ENCODE data around the gene IGSF22. TPM values are rescaled to one million over a fixed set of nuclear protein-coding genes. Genes with fewer than 3 reads are reported as not detected.
A peak's percentile ranks its signal among the peaks of the same experiment; 100 is the strongest.

IGSF22 gene
- total RNA-seq, 2 donors from 2014 or later: 1.4 TPM; not detected in 1

DNA sequence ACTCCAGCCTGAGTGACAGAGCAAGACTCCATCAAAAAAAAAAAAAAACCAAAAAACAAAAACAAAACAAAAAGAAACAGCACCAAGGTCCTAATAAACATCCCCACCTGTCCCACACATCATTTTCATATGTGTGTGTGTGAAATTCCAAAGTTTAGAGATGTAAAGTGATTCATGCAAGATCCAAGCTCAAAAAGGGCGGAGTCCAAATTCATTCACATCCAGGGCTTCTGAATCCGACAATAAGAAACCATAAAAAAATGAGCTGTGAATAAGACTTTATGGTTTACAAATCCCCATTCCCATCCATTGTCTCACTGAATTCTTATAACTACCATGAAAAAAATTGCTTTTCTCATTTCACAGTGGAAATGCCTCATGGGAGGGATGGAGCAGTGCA is 30.9 kb upstream of the IGSF22 start:
- no peak for ATAC-seq (replicated peaks)
- no peaks in the 10 kb centered on the region for H3K9me3 Mint-ChIP-seq
- no peaks in the 10 kb centered on the region for H3K4me1 Mint-ChIP-seq
- no peaks in the 10 kb centered on the region for H3K27me3 Mint-ChIP-seq
- H3K36me3 Mint-ChIP-seq (ENCODE audit: low read depth): no peaks in the 10 kb centered on the region
- no peak overlapping the region for H3K27ac Mint-ChIP-seq
- H3K4me3 Mint-ChIP-seq: no peak overlapping the region

- H3K4me3 Mint-ChIP-seq: no peak overlapping the region
- no peaks in the 10 kb centered on the region for H3K9me3 Mint-ChIP-seq
- H3K36me3 Mint-ChIP-seq (ENCODE audit: low read depth): no peaks in the 10 kb centered on the region
- no peak overlapping the region for H3K27ac Mint-ChIP-seq
- ATAC-seq (replicated peaks): peak; percentile 84
- no peaks in the 10 kb centered on the region for H3K27me3 Mint-ChIP-seq
- no peaks in the 10 kb centered on the region for H3K4me1 Mint-ChIP-seq
Observed at GRCh38 chr11:18754308-18754707, 28.3 kb upstream of the IGSF22 start.

GRCh38 chr11:18752502-18752901 is 26.5 kb upstream of the IGSF22 start:
- Mint-ChIP-seq H3K4me1 (no peaks in the 10 kb centered on the region), H3K4me3 (no peak overlapping the region)

DNA sequence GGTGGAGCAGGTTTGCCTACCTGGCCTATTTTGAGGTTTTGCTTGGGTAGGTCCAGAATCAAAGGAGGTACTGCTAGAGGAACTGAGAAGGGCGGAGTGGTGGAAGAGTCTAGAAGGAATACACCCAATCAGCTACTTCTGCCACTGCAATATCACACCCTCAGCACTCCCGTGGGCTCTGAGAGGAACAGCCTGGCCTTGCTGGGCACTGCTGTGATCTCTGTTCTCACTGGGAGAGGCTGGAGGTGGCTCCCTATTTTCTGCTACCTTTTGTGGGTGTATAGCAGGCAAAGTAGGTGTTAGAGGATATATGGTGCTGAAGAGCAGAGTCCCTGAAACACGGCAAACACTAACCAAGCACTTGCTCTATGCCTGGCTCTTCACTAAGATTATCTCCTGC is 25.0 kb upstream of the IGSF22 start:
- no peak for ATAC-seq (replicated peaks)
- Mint-ChIP-seq H3K27me3 (no peaks in the 10 kb centered on the region), H3K36me3 (ENCODE audit: low read depth) (no peaks in the 10 kb centered on the region), H3K27ac (no peak overlapping the region), H3K9me3 (no peaks in the 10 kb centered on the region), H3K4me3 (no peak overlapping the region), H3K4me1 (no peaks in the 10 kb centered on the region)

More at GRCh38 chr11:18752502-18752901, 26.5 kb upstream of the IGSF22 start:
- H3K9me3 Mint-ChIP-seq: no peaks in the 10 kb centered on the region
- H3K27ac Mint-ChIP-seq: no peak overlapping the region
- H3K36me3 Mint-ChIP-seq (ENCODE audit: low read depth): no peaks in the 10 kb centered on the region
- ATAC-seq (replicated peaks): no peak
- H3K27me3 Mint-ChIP-seq: no peaks in the 10 kb centered on the region

DNA sequence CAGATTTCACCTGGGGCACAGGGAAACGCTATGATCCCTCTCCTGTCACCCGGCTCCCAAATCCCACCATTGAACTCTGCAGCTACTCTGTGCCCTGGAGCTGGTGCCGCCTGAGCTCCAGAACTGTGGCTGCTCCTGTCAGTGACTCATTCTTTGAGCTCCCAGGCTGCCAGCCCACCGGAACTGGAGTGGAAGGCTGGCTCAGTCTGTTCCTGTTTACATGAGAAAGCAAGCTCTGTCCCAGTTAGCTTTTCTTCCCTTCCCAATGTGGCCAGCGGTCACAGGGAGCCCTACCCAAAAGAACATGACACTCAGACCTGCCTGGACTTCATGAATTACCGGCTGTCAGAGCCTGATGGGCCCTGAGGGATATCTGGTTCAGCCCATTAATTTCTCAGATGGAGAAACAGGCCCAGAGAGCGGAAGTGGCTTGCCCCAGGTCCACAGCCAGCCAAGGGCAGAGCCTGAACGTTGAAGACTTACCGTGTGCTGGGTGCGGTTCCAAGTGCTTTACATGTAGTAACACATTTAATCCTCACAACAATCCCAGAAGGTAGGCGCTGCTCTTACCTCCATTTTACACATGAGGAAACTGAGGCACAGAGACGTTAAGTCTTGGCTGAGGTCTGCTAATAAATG is 23.8 kb upstream of the IGSF22 start:
- H3K4me3 Mint-ChIP-seq: no peak overlapping the region
- H3K27me3 Mint-ChIP-seq: no peaks in the 10 kb centered on the region
- no peak for ATAC-seq (replicated peaks)
- H3K27ac Mint-ChIP-seq: no peak overlapping the region
- H3K9me3 Mint-ChIP-seq: no peaks in the 10 kb centered on the region
- no peaks in the 10 kb centered on the region for H3K36me3 Mint-ChIP-seq (ENCODE audit: low read depth)
- no peaks in the 10 kb centered on the region for H3K4me1 Mint-ChIP-seq

GRCh38 chr11:18748766-18749365 is 22.9 kb upstream of the IGSF22 start:
- Mint-ChIP-seq H3K27ac (no peak overlapping the region), H3K9me3 (no peaks in the 10 kb centered on the region), H3K36me3 (ENCODE audit: low read depth) (no peaks in the 10 kb centered on the region), H3K4me1 (no peaks in the 10 kb centered on the region), H3K27me3 (no peaks in the 10 kb centered on the region), H3K4me3 (no peak overlapping the region)
- ATAC-seq (replicated peaks): no peak

DNA sequence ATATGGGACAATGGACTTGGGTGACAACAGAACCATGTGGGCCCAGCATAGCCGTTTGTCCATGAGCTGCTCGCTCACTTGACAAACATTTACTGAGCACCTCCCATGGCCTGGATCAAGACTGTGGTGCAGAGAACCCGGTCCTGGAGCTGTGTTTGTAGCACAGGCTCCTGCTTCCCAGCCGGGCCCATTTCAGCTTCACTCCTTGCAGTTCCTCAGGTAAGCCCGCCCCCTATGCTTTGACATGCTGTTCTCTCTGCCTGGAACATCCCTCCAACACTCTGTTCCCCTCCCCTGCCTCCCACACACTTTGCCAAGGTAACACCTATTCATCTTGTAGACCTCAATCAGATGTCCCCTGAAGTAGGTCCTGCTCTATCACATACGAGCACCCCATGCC is 19.3 kb upstream of the IGSF22 start:
- Mint-ChIP-seq H3K36me3 (ENCODE audit: low read depth) (no peaks in the 10 kb centered on the region), H3K4me3 (no peak overlapping the region), H3K27me3 (no peaks in the 10 kb centered on the region), H3K4me1 (no peaks in the 10 kb centered on the region), H3K27ac (no peak overlapping the region), H3K9me3 (no peaks in the 10 kb centered on the region)
- no peak for ATAC-seq (replicated peaks)

DNA sequence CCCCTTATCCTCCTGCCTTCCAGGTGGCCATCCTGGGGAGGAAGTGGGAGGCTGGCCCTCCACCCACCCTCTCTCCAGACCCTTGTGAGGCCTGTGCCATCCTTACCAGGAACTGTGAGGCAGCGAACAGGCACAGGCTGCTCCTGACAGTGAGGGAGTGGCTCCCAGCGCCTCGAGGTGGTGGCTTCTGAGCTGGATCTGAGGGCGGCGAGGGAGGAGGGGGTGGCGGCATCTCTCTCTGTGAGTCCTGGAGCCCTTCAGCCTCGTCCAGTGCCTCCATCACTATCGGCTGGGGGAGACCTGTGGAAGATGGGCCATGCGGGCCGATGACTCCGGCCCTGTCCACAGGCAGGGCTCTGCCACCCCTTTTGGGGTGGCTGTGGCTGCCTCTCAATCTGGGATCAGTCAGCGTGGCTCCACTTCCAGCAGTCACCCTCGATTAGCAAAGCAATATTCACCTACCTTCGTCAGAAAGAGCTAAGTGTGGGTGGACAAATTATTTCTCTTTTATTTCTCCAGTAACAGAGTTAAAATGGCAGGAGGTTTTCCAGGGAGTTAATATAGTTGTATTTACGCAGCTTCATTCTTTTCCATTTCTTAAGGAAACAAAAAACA is 18.0 kb upstream of the IGSF22 start:
- Mint-ChIP-seq H3K9me3 (no peaks in the 10 kb centered on the region), H3K4me1 (no peaks in the 10 kb centered on the region), H3K4me3 (no peak overlapping the region), H3K27me3 (no peaks in the 10 kb centered on the region), H3K27ac (no peak overlapping the region), H3K36me3 (ENCODE audit: low read depth) (no peaks in the 10 kb centered on the region)
- ATAC-seq (replicated peaks): no peak

GRCh38 chr11:18743365-18743764 is 17.4 kb upstream of the IGSF22 start:
- ATAC-seq (replicated peaks): no peak
- H3K36me3 Mint-ChIP-seq (ENCODE audit: low read depth): no peaks in the 10 kb centered on the region
- H3K9me3 Mint-ChIP-seq: no peaks in the 10 kb centered on the region
- no peaks in the 10 kb centered on the region for H3K27me3 Mint-ChIP-seq
- H3K27ac Mint-ChIP-seq: no peak overlapping the region
- no peak overlapping the region for H3K4me3 Mint-ChIP-seq
- no peaks in the 10 kb centered on the region for H3K4me1 Mint-ChIP-seq

DNA sequence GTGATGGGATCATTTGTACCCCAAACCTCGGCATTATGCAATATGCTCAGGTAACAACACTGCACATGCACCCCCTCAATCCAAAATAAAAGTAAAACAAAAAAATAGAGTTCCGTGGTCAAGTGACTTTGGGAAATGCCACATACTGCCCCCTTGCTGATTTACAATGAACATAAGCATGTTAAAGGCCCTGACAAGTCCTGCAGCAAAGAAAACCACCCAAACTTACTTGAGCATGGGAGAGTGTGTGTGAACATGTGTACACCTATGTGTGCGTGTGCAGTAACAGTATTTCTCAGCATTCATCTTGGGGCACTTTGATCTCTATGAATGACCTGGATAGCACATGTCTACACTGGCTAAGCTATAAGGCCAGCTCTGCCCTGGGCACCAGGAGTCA is 15.8 kb upstream of the IGSF22 start:
- Mint-ChIP-seq H3K4me3 (no peak overlapping the region), H3K9me3 (no peaks in the 10 kb centered on the region), H3K27ac (no peak overlapping the region), H3K4me1 (no peaks in the 10 kb centered on the region), H3K27me3 (no peaks in the 10 kb centered on the region), H3K36me3 (ENCODE audit: low read depth) (no peaks in the 10 kb centered on the region)
- no peak for ATAC-seq (replicated peaks)

GRCh38 chr11:18739685-18740084 is 13.7 kb upstream of the IGSF22 start:
- Mint-ChIP-seq H3K36me3 (ENCODE audit: low read depth) (no peaks in the 10 kb centered on the region), H3K4me1 (no peaks in the 10 kb centered on the region), H3K4me3 (no peak overlapping the region), H3K9me3 (no peaks in the 10 kb centered on the region), H3K27me3 (no peaks in the 10 kb centered on the region), H3K27ac (no peak overlapping the region)
- no peak for ATAC-seq (replicated peaks)

DNA sequence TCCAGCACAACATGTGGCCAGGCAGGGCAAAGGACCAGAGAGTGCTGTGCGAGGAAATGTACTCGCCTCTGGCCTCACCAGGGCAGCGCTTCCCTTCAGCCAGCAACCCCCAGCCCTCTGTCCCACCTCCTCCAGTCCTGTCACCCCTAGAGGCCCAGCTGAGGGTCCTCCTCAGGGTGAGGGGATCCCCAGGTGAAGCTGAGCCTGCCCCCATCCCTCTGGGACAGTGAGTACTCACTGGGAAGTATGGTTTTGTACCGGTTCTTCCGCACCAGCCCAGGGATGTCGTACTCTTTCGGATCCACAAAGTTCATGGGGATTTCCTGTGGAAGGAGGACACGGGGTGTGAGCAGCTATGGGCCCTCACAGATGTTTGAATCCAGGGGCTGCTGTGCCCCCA is 11.7 kb upstream of the IGSF22 start:
- Mint-ChIP-seq H3K4me1 (no peaks in the 10 kb centered on the region), H3K4me3 (no peak overlapping the region), H3K9me3 (no peaks in the 10 kb centered on the region), H3K27ac (no peak overlapping the region), H3K27me3 (no peaks in the 10 kb centered on the region), H3K36me3 (ENCODE audit: low read depth) (no peaks in the 10 kb centered on the region)
- peak; percentile 24 for ATAC-seq (replicated peaks)

DNA sequence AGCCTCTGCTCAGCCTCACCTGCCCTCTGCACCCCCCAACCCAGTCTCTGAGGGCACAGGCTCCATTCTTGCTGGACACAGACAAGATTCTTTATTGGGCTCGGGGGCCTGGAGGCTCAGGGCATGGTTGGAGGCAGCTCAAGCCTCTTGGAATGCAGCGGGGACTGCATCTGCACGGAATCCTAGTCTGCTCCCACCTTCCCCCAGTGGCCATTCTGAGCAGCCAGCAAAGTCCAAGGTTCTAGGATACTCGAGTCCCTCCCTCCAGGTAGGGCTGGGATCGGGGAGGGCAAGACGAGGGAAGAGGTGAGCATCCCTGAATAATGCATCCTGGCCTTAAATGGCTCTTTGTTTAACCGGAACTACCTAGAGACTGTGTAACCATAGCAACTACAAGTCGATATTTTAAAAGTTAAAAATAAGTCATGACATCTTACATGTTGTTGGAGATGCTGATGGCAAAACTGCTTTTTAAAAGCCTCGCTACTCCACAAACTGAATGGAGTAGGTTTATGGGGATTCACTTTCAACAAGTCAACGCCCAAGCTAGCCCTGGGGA is 10.7 kb upstream of the IGSF22 start:
- no peaks in the 10 kb centered on the region for H3K27me3 Mint-ChIP-seq
- H3K9me3 Mint-ChIP-seq: no peaks in the 10 kb centered on the region
- H3K4me1 Mint-ChIP-seq: no peaks in the 10 kb centered on the region
- no peaks in the 10 kb centered on the region for H3K36me3 Mint-ChIP-seq (ENCODE audit: low read depth)
- no peak for ATAC-seq (replicated peaks)
- H3K27ac Mint-ChIP-seq: no peak overlapping the region
- no peak overlapping the region for H3K4me3 Mint-ChIP-seq

DNA sequence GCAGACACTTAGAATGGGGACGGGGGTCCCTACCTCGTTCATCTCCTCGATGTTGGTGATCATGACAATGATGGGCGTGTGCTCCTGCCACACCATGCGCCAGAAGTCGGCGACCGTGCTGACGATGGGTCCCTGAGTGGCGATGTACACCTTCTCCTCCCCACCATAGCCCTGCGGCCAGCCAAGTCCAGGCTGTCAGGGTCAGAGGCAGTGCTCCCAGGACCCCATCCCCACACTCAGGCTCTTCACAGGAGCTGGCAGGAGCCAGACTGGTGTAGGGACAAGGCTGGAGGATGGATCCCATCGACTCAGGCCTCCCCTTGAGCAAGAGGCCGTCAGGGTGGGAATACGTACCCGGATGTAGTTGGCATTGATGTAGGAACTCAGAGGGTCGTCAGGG is 7.2 kb upstream of the IGSF22 start:
- no peaks in the 10 kb centered on the region for H3K36me3 Mint-ChIP-seq (ENCODE audit: low read depth)
- H3K4me1 Mint-ChIP-seq: peaks cover under 1% of the 10 kb centered on the region
- no peak overlapping the region for H3K27ac Mint-ChIP-seq
- ATAC-seq (replicated peaks): no peak
- no peak overlapping the region for H3K4me3 Mint-ChIP-seq
- no peaks in the 10 kb centered on the region for H3K9me3 Mint-ChIP-seq
- H3K27me3 Mint-ChIP-seq: no peaks in the 10 kb centered on the region

All from activated T-helper 17 cell treated with anti-CD3 and anti-CD28 coated beads, Interleukin-2, amount 50 U/mL, for 72 hours (primary cell).